Measurements from ENCODE around the gene PORCN. TPM values are rescaled to one million over a fixed set of nuclear protein-coding genes. Genes with fewer than 3 reads are reported as not detected.

Gene PORCN
- total RNA-seq, 1 experiment from 2014 or later, result 12.6 TPM

- no peaks in the 10 kb centered on the region; the same call in 1 of the 2 replicates for H3K79me2 ChIP-seq (ENCODE audit: insufficient read depth, low read length)
- Mint-ChIP-seq H3K36me3 (ENCODE audit: insufficient read depth in 1 of 3, low read depth in 3 of 3) (peaks cover 11 to 30% (median 21%) of the 10 kb centered on the region in 3 experiments), H3K4me3 (peak overlapping the region; percentile 83 to 92), H3K9me3 (peaks cover 44 to 61% of the 10 kb centered on the region in 2 experiments), H3K4me1 (peaks cover 8 to 11% of the 10 kb centered on the region in 2 experiments; a peak in 3 of 4 replicates), H3K27ac (peak overlapping the region; percentile 59 to 95 (median 88); a peak in 6 of 7 replicates), H3K27me3 (ENCODE audit: low read depth) (peaks cover 2% of the 10 kb centered on the region)
- WGBS (ENCODE audit: extremely low coverage, insufficient read length, low lambda C conversion rate), result no CpG with 5 or more reads among the region's 2 CpGs
- no peak overlapping the region for H3K4ac ChIP-seq (ENCODE audit: low read depth, low read length)
- H3K4me2 ChIP-seq (ENCODE audit: insufficient read depth, insufficient read length, low read length), result peak overlapping the region; percentile 71
- peaks cover 25% of the 10 kb centered on the region for H3K9me3 ChIP-seq (ENCODE audit: control insufficient read depth, low read depth, low read length)
- H3T11ph ChIP-seq (ENCODE audit: low read length), result no peak overlapping the region
- H3K18ac ChIP-seq (ENCODE audit: insufficient read length, low read depth, low read length), result no peak overlapping the region
- peak overlapping the region; percentile 34 for H3K27ac ChIP-seq (ENCODE audit: insufficient read length, low read depth, low read length)
- no peak overlapping the region for H2BK120ac ChIP-seq (ENCODE audit: low read depth, low read length, poor library complexity, severe bottlenecking)
- no peak overlapping the region for H2AK5ac ChIP-seq (ENCODE audit: insufficient read length, low read length)
- H3K4me1 ChIP-seq (ENCODE audit: insufficient read depth, low read length), result no peaks in the 10 kb centered on the region
- H4K8ac ChIP-seq (replicated peaks; ENCODE audit: insufficient read length, low read depth, low read length), result no peak overlapping the region
- H2BK12ac ChIP-seq (ENCODE audit: insufficient read length, low read depth, low read length), result no peak overlapping the region
- no peak overlapping the region for H4K91ac ChIP-seq (ENCODE audit: insufficient read length, low read depth, low read length)
- H3K14ac ChIP-seq (ENCODE audit: insufficient read depth, low read length), result no peak overlapping the region
- no peak overlapping the region for H2BK20ac ChIP-seq (ENCODE audit: low read depth, low read length, poor library complexity, severe bottlenecking)
- TF ChIP-seq CTCF (conservative IDR thresholded peaks at IDR 0.05), result no peak
- no peak overlapping the region for H2AFZ ChIP-seq (ENCODE audit: low read length)
- H3K79me1 ChIP-seq (ENCODE audit: insufficient read depth, low read depth, low read length, poor library complexity, severe bottlenecking), result no peaks in the 10 kb centered on the region
- H4K20me1 ChIP-seq (ENCODE audit: control insufficient read depth, insufficient read depth, insufficient read length), result no peaks in the 10 kb centered on the region
- peak; percentile 63 for DNase-seq
- H3K56ac ChIP-seq (ENCODE audit: insufficient read length, low read depth, low read length), result no peak overlapping the region
- H3K9ac ChIP-seq (ENCODE audit: extremely low read depth, insufficient read length, low read length), result no peak overlapping the region
- H3K23ac ChIP-seq (ENCODE audit: insufficient read length, low read depth, low read length), result no peak overlapping the region
- no peak overlapping the region for H2BK5ac ChIP-seq (ENCODE audit: insufficient read length, low read length)
- no peaks in the 10 kb centered on the region for H3K27me3 ChIP-seq (ENCODE audit: insufficient read depth, low read length)
- H4K5ac ChIP-seq (ENCODE audit: insufficient read length, low read depth, low read length), result no peak overlapping the region
- no peaks in the 10 kb centered on the region for H3K23me2 ChIP-seq (ENCODE audit: insufficient read length, low read depth, low read length, poor library complexity, severe bottlenecking)
- H2BK15ac ChIP-seq (ENCODE audit: low read depth, low read length), result no peak overlapping the region
Observed at GRCh38 chrX:48520976-48521352, 12.2 kb downstream of the PORCN start.

Data from H9 (cell line).